Left ventricle myocardium inferior (tissue), 1 donor: Measurements from ENCODE around the gene TBCC. TPM values are rescaled to one million over a fixed set of nuclear protein-coding genes. Genes with fewer than 3 reads are reported as not detected.
"Not testable (repeated sequence)": the region's sequence is repeated elsewhere in the genome, so short reads cannot be mapped to it uniquely, and the experiment has no call there.

Experiments used
- DNase-seq: peaks from one replicate; pipeline ENCODE4 v3.0.0-alpha.2; 2020
- H3K27ac ChIP-seq: fragments of 200-600 bp; replicated peaks from 2 replicates; pipeline ENCODE4 v1.8.0; 2021
- H3K27me3 ChIP-seq: fragments of 200-600 bp; 2 replicates; pipeline ENCODE4 v1.8.0; 2021; ENCODE audit warnings: low read depth
- H3K36me3 ChIP-seq: fragments of 200-600 bp; 2 replicates; pipeline ENCODE4 v1.8.0; 2021
- H3K4me1 ChIP-seq: fragments of 200-600 bp; 2 replicates; pipeline ENCODE4 v1.8.0; 2021
- H3K4me3 ChIP-seq: fragments of 200-600 bp; 2 replicates; pipeline ENCODE4 v1.8.0; 2021; ENCODE audit warnings: mild to moderate bottlenecking, moderate library complexity
- H3K9me3 ChIP-seq: fragments of 200-600 bp; replicated peaks from 2 replicates; pipeline ENCODE4 v1.8.0; 2021
- CTCF ChIP-seq: fragments of 200-600 bp; IDR thresholded peaks from 2 replicates; pipeline ENCODE4 v1.8.0; 2021; ENCODE audit warnings: antibody characterized with exemption, mild to moderate bottlenecking, borderline replicate concordance
- intact Hi-C: fragments of 100-400 bp; cut with micrococcal nuclease; formaldehyde crosslinking; loops from one replicate; pipeline ENCODE4 v1.11.0; 2022
- total RNA-seq: library from RNA; stranded (reverse); fragmentation: NEBNext Ultra II Directional; extraction: Animal tissue kit (Norgen Biotek cat#: 25700); gene quantifications from one replicate; pipeline ENCODE4 v1.2.1, GENCODE V29; 2021
- donor health status: DM: no; HTN: yes; CAD: no; lungs with severe emphysema.

TBCC gene
- total RNA-seq, 1 donor from 2014 or later: 12.8 TPM

GRCh38 chr6:42735976-42736375 is 9.9 kb downstream of the TBCC start:
- TF ChIP-seq CTCF: no peak
- Histone ChIP-seq H3K27ac (no peak overlapping the region), H3K36me3 (no peaks in the 10 kb centered on the region), H3K27me3 (peaks cover 10% of the 10 kb centered on the region), H3K4me3 (no peak overlapping the region), H3K4me1 (no peaks in the 10 kb centered on the region), H3K9me3 (no peaks in the 10 kb centered on the region)
- DNase-seq: no peak
- intact Hi-C loops: no loop called here

GRCh38 chr6:42733867-42734481 is 11.9 kb downstream of the TBCC start:
- H3K27me3 ChIP-seq, H3K9me3 ChIP-seq, H3K4me3 ChIP-seq, H3K4me1 ChIP-seq, H3K36me3 ChIP-seq, H3K27ac ChIP-seq, intact Hi-C loops, DNase-seq: not testable (repeated sequence)

GRCh38 chr6:42729731-42730130 is 16.2 kb downstream of the TBCC start:
- Histone ChIP-seq H3K36me3 (no peaks in the 10 kb centered on the region), H3K4me3 (no peak overlapping the region), H3K27me3 (no peaks in the 10 kb centered on the region), H3K4me1 (peaks cover 17% of the 10 kb centered on the region), H3K9me3 (no peaks in the 10 kb centered on the region), H3K27ac (no peak overlapping the region)
- DNase-seq: no peak
- TF ChIP-seq CTCF: no peak
- intact Hi-C loops: loop anchor here (5.0 kb wide), 1 partner anchor 67 kb away; no protein-coding TSS in a partner anchor

- no peak for TF ChIP-seq CTCF
- Histone ChIP-seq H3K4me3 (peak overlapping the region; percentile 72), H3K27me3 (no peaks in the 10 kb centered on the region), H3K36me3 (no peaks in the 10 kb centered on the region), H3K27ac (peak overlapping the region; percentile 86), H3K4me1 (peaks cover 17% of the 10 kb centered on the region), H3K9me3 (no peaks in the 10 kb centered on the region)
- intact Hi-C loops: loop anchor here (5.0 kb wide), 1 partner anchor 65 kb away; no protein-coding TSS in a partner anchor
- DNase-seq: no peak
Observed at GRCh38 chr6:42727627-42728026, 18.3 kb downstream of the TBCC start.

GRCh38 chr6:42727087-42727611 is 18.8 kb downstream of the TBCC start:
- H3K27me3 ChIP-seq: no peaks in the 10 kb centered on the region
- H3K4me3 ChIP-seq: peak overlapping the region; percentile 72
- peaks cover 17% of the 10 kb centered on the region for H3K4me1 ChIP-seq
- H3K36me3 ChIP-seq: no peaks in the 10 kb centered on the region
- intact Hi-C loops: loop anchor here (5.0 kb wide), 1 partner anchor 65 kb away; no protein-coding TSS in a partner anchor
- no peak for TF ChIP-seq CTCF
- no peaks in the 10 kb centered on the region for H3K9me3 ChIP-seq
- peak overlapping the region; percentile 86 for H3K27ac ChIP-seq
- DNase-seq: peak; percentile 28

- intact Hi-C loops: loop anchor here (5.0 kb wide), 1 partner anchor 64 kb away; no protein-coding TSS in a partner anchor
- DNase-seq: peak; percentile 54
- Histone ChIP-seq H3K4me3 (peak overlapping the region; percentile 72), H3K27ac (peak overlapping the region; percentile 86), H3K36me3 (no peaks in the 10 kb centered on the region), H3K9me3 (no peaks in the 10 kb centered on the region), H3K27me3 (no peaks in the 10 kb centered on the region), H3K4me1 (peaks cover 17% of the 10 kb centered on the region)
- TF ChIP-seq CTCF: peak; percentile 96
Observed at GRCh38 chr6:42726485-42727086, 19.3 kb downstream of the TBCC start.
